ENCODE measurements around the gene APBA1. TPM values are rescaled to one million over a fixed set of nuclear protein-coding genes. Genes with fewer than 3 reads are reported as not detected.

The APBA1 gene
- total RNA-seq, 1 donor from 2014 or later, result 0.29 TPM

- no peak for DNase-seq (ENCODE audit: low read depth)
- no peak overlapping the region for H3K4me3 ChIP-seq (ENCODE audit: low read depth, low read length)
- TF ChIP-seq, protein P1, sequence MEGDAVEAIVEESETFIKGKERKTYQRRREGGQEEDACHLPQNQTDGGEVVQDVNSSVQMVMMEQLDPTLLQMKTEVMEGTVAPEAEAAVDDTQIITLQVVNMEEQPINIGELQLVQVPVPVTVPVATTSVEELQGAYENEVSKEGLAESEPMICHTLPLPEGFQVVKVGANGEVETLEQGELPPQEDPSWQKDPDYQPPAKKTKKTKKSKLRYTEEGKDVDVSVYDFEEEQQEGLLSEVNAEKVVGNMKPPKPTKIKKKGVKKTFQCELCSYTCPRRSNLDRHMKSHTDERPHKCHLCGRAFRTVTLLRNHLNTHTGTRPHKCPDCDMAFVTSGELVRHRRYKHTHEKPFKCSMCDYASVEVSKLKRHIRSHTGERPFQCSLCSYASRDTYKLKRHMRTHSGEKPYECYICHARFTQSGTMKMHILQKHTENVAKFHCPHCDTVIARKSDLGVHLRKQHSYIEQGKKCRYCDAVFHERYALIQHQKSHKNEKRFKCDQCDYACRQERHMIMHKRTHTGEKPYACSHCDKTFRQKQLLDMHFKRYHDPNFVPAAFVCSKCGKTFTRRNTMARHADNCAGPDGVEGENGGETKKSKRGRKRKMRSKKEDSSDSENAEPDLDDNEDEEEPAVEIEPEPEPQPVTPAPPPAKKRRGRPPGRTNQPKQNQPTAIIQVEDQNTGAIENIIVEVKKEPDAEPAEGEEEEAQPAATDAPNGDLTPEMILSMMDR (conservative IDR thresholded peaks at IDR 0.05; ENCODE audit: low read depth, low read length), result no peak
These were observed 89.5 kb downstream of the APBA1 start for GRCh38 chr9:69582544-69583297.

DNA sequence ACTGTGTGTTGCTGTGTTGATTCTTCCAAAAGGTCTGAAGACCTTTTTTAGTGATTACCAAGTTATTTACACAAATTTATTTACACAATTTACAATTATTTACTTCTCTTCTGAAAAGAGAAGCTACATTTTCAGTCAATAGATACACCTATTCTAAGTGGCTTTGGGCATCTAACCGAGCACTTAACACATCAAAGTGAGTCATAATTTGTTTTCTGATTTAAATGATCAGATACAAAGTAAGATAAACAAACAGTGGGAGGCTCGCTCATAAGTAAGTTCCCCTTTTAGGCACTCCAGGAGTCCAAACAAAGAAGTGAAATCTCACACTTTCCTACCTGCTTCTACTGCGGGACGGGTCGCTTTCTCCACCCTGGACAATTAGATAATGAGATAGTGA lies 90.2 kb downstream of the APBA1 start:
- no peak overlapping the region for H3K4me3 ChIP-seq (ENCODE audit: low read depth, low read length)
- TF ChIP-seq, protein P1 (conservative IDR thresholded peaks at IDR 0.05; ENCODE audit: low read depth, low read length), result no peak
- no peak for DNase-seq (ENCODE audit: low read depth)

- H3K4me3 ChIP-seq (ENCODE audit: low read depth, low read length), result no peak overlapping the region
- DNase-seq (ENCODE audit: low read depth), result no peak
- TF ChIP-seq, protein P1 (conservative IDR thresholded peaks at IDR 0.05; ENCODE audit: low read depth, low read length), result no peak
These were observed 91.5 kb downstream of the APBA1 start for GRCh38 chr9:69580582-69581214.

- no peak for DNase-seq (ENCODE audit: low read depth)
- no peak overlapping the region for H3K4me3 ChIP-seq (ENCODE audit: low read depth, low read length)
- TF ChIP-seq, protein P1 (conservative IDR thresholded peaks at IDR 0.05; ENCODE audit: low read depth, low read length), result no peak
These were observed 92.2 kb downstream of the APBA1 start for GRCh38 chr9:69579760-69580581.

GRCh38 chr9:69579032-69579758 lies 93.0 kb downstream of the APBA1 start:
- H3K4me3 ChIP-seq (ENCODE audit: low read depth, low read length), result no peak overlapping the region
- DNase-seq (ENCODE audit: low read depth), result no peak
- TF ChIP-seq, protein P1 (conservative IDR thresholded peaks at IDR 0.05; ENCODE audit: low read depth, low read length), result no peak

- no peak overlapping the region for H3K4me3 ChIP-seq (ENCODE audit: low read depth, low read length)
- no peak for DNase-seq (ENCODE audit: low read depth)
- TF ChIP-seq, protein P1 (conservative IDR thresholded peaks at IDR 0.05; ENCODE audit: low read depth, low read length), result no peak
These were observed 94.1 kb downstream of the APBA1 start for GRCh38 chr9:69578026-69578425.

All from epithelial cell of proximal tubule (primary cell).